ENCODE measurements around the gene SH3BP1. TPM values are rescaled to one million over a fixed set of nuclear protein-coding genes. Genes with fewer than 3 reads are reported as not detected.
A peak's percentile ranks its signal among the peaks of the same experiment; 100 is the strongest.

Gene SH3BP1
- total and polyA plus RNA-seq, 2 of the 4 experiments (the other 2 are of a cell fraction), result 8.8 to 33.3 TPM

DNA sequence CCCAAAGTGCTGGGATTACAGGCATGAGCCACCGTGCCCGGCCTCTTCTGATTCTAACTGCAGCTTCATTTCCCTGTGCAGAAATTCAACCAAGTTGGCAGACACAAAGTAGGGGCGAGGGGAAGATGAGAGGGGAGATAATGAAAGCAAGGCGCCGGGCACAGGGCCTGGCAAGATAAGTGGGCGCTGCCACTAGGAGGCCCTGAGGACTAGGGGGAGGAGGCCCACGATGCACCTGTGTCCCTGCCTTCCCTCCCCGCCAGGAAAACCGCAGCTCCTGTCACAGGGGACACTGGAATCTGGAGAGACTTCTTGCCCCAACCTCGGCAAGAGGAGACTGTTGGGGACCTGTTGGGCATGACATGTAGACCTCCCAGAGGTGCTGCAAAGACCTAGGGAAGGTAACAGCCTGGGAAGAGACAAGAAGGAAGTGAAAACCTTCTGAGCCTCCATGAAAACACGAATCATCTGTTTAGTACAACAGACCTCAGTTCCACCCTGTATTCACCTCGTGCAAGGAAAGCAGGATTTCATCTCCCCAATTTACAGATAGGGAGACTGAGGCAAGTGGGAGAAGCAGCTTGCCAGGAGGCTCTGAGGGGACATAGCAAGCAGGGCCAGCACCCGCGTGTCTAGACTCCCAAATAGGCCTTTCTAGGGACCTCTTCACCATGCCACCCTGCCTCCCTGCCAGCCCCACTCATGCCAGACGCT lies 32.9 kb downstream of the SH3BP1 start:
- TF ChIP-seq MAZ (IDR thresholded peaks at IDR 0.05; ENCODE audit: borderline replicate concordance, low read depth, low read length), result no peak
- TF ChIP-seq MAFK (IDR thresholded peaks at IDR 0.05; ENCODE audit: low read depth, low read length), result no peak
- H3K36me3 ChIP-seq (ENCODE audit: control insufficient read depth, insufficient read depth, low read length), result peaks cover 11% of the 10 kb centered on the region
- ChIA-PET POLR2A (ENCODE audit: unreplicated experiment) (no interaction called here), CTCF (no interaction called here)
- no peak overlapping the region for H4K8ac ChIP-seq (ENCODE audit: low read depth in 2 of 2, low read length in 2 of 2)
- peaks cover 24% of the 10 kb centered on the region for H4K20me1 ChIP-seq (ENCODE audit: insufficient read depth, low read length)
- peak overlapping the region; percentile 11 for H2AK9ac ChIP-seq (replicated peaks; ENCODE audit: low read depth, low read length, poor library complexity)
- no peak overlapping the region for H2BK20ac ChIP-seq (ENCODE audit: low read depth, low read length)
- dilution Hi-C loops (cut with HindIII; ENCODE audit: low sequenced_read_pairs, unreplicated experiment), result no loop called here
- no peak overlapping the region for H2BK15ac ChIP-seq (ENCODE audit: low read depth, low read length)
- H4K5ac ChIP-seq (ENCODE audit: low read depth, low read length), result no peak overlapping the region
- H3K4ac ChIP-seq (ENCODE audit: low read depth, low read length), result 0 out of 2 replicates have a peak overlapping the region, but pooled peaks have one; percentile 36
- peaks cover 10% of the 10 kb centered on the region for H3K4me1 ChIP-seq (ENCODE audit: control insufficient read depth, insufficient read depth, low read length)
- H4K91ac ChIP-seq (ENCODE audit: insufficient read depth, low read depth, low read length), result no peak overlapping the region
- no peaks in the 10 kb centered on the region for H3K27me3 ChIP-seq (ENCODE audit: control insufficient read depth, insufficient read depth, low read length)
- no peak overlapping the region for H3K27ac ChIP-seq (ENCODE audit: insufficient read depth, low read length)
- H2AFZ ChIP-seq (replicated peaks; ENCODE audit: low read length, poor library complexity), result no peak overlapping the region
- no peaks in the 10 kb centered on the region; the same call in 1 of the 2 replicates for H3K9me1 ChIP-seq (ENCODE audit: insufficient read depth, low read length)
- H2BK120ac ChIP-seq (ENCODE audit: low read depth, low read length), result no peak overlapping the region; the same call in 1 of the 2 replicates
- H3K79me1 ChIP-seq (ENCODE audit: low read depth in 1 of 2, low read length in 2 of 2), result peaks cover 11 to 66% of the 10 kb centered on the region in 2 experiments
- no peak overlapping the region for H3K56ac ChIP-seq (ENCODE audit: extremely low read depth, insufficient read depth, low read length)
- no peak overlapping the region for H3K4me2 ChIP-seq (ENCODE audit: low read depth, low read length)
- no peak overlapping the region for H3K9ac ChIP-seq (ENCODE audit: low read depth, low read length)
- H3K18ac ChIP-seq (ENCODE audit: low read depth, low read length), result no peak overlapping the region
- no peak overlapping the region for H3K14ac ChIP-seq (replicated peaks; ENCODE audit: low read depth, low read length)
- WGBS, 2 experiments (ENCODE audit: extremely low coverage in 2 of 2, insufficient read length in 1 of 2), result 93% methylated on average over 3 of the region's 15 CpGs; no CpG with 5 or more reads in 1 of the 2 experiments
- no peak overlapping the region; the same call in 1 of the 2 replicates for H2AK5ac ChIP-seq (ENCODE audit: low read depth, low read length)
- BruUV-seq (replicated peaks), result no TSS peak
- no peak overlapping the region for H3K4me3 ChIP-seq (ENCODE audit: insufficient read depth, low read depth, low read length)
- no peak for DNase-seq
- in situ Hi-C loops (cut with MboI; ENCODE audit: low sequenced_read_pairs), result no loop called here
- H3K9me3 ChIP-seq (ENCODE audit: control insufficient read depth, insufficient read depth, low read length), result no peaks in the 10 kb centered on the region
- intact Hi-C loops (cut with micrococcal nuclease), result no loop called here
- no peak for ATAC-seq (ENCODE audit: low read depth)
- no peak overlapping the region for H2BK5ac ChIP-seq (ENCODE audit: low read depth, low read length, poor library complexity, severe bottlenecking)
- H3K23ac ChIP-seq (ENCODE audit: low read depth, low read length), result 0 out of 2 replicates have a peak overlapping the region, but pooled peaks have one; percentile 29

All from IMR-90 (cell line).